ENCODE measurements around the gene ABCC4. TPM values are rescaled to one million over a fixed set of nuclear protein-coding genes. Genes with fewer than 3 reads are reported as not detected.

The ABCC4 gene
- total RNA-seq, 1 experiment from 2014 or later, result 52.0 TPM

DNA sequence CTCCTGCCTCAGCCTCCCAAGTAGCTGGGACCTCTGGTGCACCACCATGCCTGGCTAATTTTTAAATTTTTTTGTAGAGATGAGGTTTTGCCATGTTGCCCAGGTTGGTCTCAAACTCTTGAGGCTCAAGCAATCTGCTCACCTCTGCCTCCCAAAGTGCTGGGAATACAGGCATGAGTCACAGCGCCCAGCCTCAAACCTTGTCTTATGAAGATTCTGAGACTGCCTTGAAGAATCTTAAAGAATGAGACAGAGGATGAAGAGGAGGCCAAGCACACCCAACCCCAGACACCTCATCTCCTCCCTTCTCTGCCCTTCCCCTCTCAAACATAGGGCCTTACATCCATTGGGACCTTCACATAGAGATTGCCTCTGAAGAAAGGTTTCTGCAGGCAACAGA is 179.7 kb downstream of the ABCC4 start:
- H3K4me3 ChIP-seq (ENCODE audit: low read depth, low read length, poor library complexity, severe bottlenecking), result no peak overlapping the region
- POLR2A ChIA-PET (ENCODE audit: low non-redundant PET), result no interaction called here
- TF ChIP-seq EZH2 (IDR thresholded peaks at IDR 0.05; ENCODE audit: borderline replicate concordance, low read depth, low read length, poor library complexity, severe bottlenecking), result no peak
- TF ChIP-seq, protein P1, sequence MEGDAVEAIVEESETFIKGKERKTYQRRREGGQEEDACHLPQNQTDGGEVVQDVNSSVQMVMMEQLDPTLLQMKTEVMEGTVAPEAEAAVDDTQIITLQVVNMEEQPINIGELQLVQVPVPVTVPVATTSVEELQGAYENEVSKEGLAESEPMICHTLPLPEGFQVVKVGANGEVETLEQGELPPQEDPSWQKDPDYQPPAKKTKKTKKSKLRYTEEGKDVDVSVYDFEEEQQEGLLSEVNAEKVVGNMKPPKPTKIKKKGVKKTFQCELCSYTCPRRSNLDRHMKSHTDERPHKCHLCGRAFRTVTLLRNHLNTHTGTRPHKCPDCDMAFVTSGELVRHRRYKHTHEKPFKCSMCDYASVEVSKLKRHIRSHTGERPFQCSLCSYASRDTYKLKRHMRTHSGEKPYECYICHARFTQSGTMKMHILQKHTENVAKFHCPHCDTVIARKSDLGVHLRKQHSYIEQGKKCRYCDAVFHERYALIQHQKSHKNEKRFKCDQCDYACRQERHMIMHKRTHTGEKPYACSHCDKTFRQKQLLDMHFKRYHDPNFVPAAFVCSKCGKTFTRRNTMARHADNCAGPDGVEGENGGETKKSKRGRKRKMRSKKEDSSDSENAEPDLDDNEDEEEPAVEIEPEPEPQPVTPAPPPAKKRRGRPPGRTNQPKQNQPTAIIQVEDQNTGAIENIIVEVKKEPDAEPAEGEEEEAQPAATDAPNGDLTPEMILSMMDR (conservative IDR thresholded peaks at IDR 0.05; ENCODE audit: low read depth, low read length), result no peak
- no peak for DNase-seq (ENCODE audit: low spot score)
- H3K27me3 ChIP-seq (replicated peaks; ENCODE audit: insufficient read depth, low read depth, low read length, poor library complexity), result no peaks in the 10 kb centered on the region
- H3K4me1 ChIP-seq (ENCODE audit: insufficient read depth, low read length, poor library complexity, severe bottlenecking), result no peaks in the 10 kb centered on the region
- BruUV-seq (replicated peaks), result no TSS peak
- no peaks in the 10 kb centered on the region for H3K9me3 ChIP-seq (ENCODE audit: low read depth, low read length, poor library complexity, severe bottlenecking)
- no peak overlapping the region for H3K27ac ChIP-seq (ENCODE audit: low read depth, low read length, poor library complexity, severe bottlenecking)
- no peaks in the 10 kb centered on the region for H3K36me3 ChIP-seq (ENCODE audit: insufficient read depth, low read length, poor library complexity, severe bottlenecking)
- CTCF ChIA-PET, result no interaction called here
- intact Hi-C loops (cut with micrococcal nuclease; ENCODE audit: unreplicated experiment), result no loop called here

DNA sequence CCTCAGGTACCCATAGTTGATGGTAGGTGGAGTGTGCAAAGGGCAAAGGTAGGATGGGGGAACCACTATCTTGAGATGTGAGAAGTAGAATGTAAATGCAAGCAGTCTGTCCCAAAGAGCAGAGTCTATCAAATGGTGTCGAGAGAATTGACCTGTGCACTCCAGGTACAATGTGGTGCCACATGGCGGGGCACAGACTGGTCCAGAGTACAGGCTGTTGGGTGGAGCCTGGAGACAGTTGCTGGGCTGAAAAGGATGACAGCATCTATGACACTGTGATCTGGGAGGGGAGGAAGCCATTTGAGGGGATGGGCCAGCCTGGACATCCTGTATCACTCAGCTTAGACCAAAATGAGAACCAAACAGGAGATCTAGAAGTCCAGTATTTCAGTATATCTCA is 180.6 kb downstream of the ABCC4 start:
- no peaks in the 10 kb centered on the region for H3K4me1 ChIP-seq (ENCODE audit: insufficient read depth, low read length, poor library complexity, severe bottlenecking)
- DNase-seq (ENCODE audit: low spot score), result no peak
- no peak overlapping the region for H3K4me3 ChIP-seq (ENCODE audit: low read depth, low read length, poor library complexity, severe bottlenecking)
- BruUV-seq (replicated peaks), result no TSS peak
- ChIA-PET POLR2A (ENCODE audit: low non-redundant PET) (no interaction called here), CTCF (no interaction called here)
- H3K27ac ChIP-seq (ENCODE audit: low read depth, low read length, poor library complexity, severe bottlenecking), result no peak overlapping the region
- H3K9me3 ChIP-seq (ENCODE audit: low read depth, low read length, poor library complexity, severe bottlenecking), result no peaks in the 10 kb centered on the region
- H3K36me3 ChIP-seq (ENCODE audit: insufficient read depth, low read length, poor library complexity, severe bottlenecking), result no peaks in the 10 kb centered on the region
- intact Hi-C loops (cut with micrococcal nuclease; ENCODE audit: unreplicated experiment), result no loop called here
- no peak for TF ChIP-seq EZH2 (IDR thresholded peaks at IDR 0.05; ENCODE audit: borderline replicate concordance, low read depth, low read length, poor library complexity, severe bottlenecking)
- TF ChIP-seq, protein P1 (conservative IDR thresholded peaks at IDR 0.05; ENCODE audit: low read depth, low read length), result no peak
- H3K27me3 ChIP-seq (replicated peaks; ENCODE audit: insufficient read depth, low read depth, low read length, poor library complexity), result no peaks in the 10 kb centered on the region

DNA sequence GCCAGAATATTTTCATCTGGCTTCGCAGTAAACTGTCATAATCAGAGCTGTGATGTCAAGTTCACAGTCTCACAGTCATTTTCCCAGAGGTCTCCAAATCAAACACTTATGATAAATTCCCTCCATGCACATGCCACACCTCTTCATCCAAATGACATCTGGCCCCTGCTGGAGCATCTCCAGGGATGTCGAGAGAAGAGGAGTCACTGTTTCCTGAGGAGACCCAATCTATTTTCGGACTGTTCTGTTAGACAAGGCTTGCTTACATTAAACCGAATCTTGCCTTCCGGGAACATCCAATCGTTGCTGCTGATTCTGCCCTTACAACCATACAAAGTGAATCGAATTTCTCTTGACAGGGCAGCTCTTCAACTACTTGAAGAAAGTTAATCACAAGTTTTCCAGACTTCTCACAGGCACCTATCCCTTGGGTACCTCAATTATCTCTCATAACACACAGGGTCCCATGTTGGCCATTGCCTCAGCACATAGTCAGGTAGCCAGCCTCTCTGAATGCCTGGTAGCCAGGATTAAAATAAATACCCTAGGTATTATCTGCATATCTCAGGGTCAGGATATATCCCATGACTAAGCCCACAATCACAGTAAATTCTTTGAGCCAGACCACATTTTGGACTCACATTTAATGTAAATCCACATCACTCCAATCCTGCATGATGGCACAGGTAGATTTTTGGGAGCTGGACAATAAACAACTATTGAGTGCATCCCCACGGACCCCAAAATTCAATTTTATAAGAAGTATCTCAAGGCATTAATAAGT is 182.5 kb downstream of the ABCC4 start:
- ChIA-PET CTCF (no interaction called here), POLR2A (ENCODE audit: low non-redundant PET) (no interaction called here)
- no TSS peak for BruUV-seq (replicated peaks)
- Histone ChIP-seq H3K4me3 (ENCODE audit: low read depth, low read length, poor library complexity, severe bottlenecking) (no peak overlapping the region), H3K36me3 (ENCODE audit: insufficient read depth, low read length, poor library complexity, severe bottlenecking) (no peaks in the 10 kb centered on the region), H3K4me1 (ENCODE audit: insufficient read depth, low read length, poor library complexity, severe bottlenecking) (no peaks in the 10 kb centered on the region), H3K27me3 (replicated peaks; ENCODE audit: insufficient read depth, low read depth, low read length, poor library complexity) (no peaks in the 10 kb centered on the region), H3K27ac (ENCODE audit: low read depth, low read length, poor library complexity, severe bottlenecking) (no peak overlapping the region), H3K9me3 (ENCODE audit: low read depth, low read length, poor library complexity, severe bottlenecking) (no peaks in the 10 kb centered on the region)
- DNase-seq (ENCODE audit: low spot score), result no peak
- intact Hi-C loops (cut with micrococcal nuclease; ENCODE audit: unreplicated experiment), result no loop called here
- no peak for TF ChIP-seq EZH2 (IDR thresholded peaks at IDR 0.05; ENCODE audit: borderline replicate concordance, low read depth, low read length, poor library complexity, severe bottlenecking)
- TF ChIP-seq, protein P1 (conservative IDR thresholded peaks at IDR 0.05; ENCODE audit: low read depth, low read length), result no peak

All from A673 (cell line).